ENCODE results near the gene PFDN4.

- TF ChIP-seq OSR1 (CRISPR knock-in tag; IDR thresholded peaks at IDR 0.05) = no peak
- TF ChIP-seq ZFP30 (CRISPR knock-in tag; IDR thresholded peaks at IDR 0.05) = no peak
- no peak for TF ChIP-seq ZNF565 (CRISPR knock-in tag; conservative IDR thresholded peaks at IDR 0.05; ENCODE audit: low read depth)
- no peak for TF ChIP-seq PATZ1 (CRISPR knock-in tag; IDR thresholded peaks at IDR 0.05; ENCODE audit: borderline replicate concordance)
- no peak for TF ChIP-seq GLIS3 (CRISPR knock-in tag; IDR thresholded peaks at IDR 0.05)
- TF ChIP-seq CSDC2 (CRISPR knock-in tag; IDR thresholded peaks at IDR 0.05) = no peak
- no peak for TF ChIP-seq TSHZ2 (CRISPR knock-in tag; IDR thresholded peaks at IDR 0.05)
- TF ChIP-seq, protein P1, sequence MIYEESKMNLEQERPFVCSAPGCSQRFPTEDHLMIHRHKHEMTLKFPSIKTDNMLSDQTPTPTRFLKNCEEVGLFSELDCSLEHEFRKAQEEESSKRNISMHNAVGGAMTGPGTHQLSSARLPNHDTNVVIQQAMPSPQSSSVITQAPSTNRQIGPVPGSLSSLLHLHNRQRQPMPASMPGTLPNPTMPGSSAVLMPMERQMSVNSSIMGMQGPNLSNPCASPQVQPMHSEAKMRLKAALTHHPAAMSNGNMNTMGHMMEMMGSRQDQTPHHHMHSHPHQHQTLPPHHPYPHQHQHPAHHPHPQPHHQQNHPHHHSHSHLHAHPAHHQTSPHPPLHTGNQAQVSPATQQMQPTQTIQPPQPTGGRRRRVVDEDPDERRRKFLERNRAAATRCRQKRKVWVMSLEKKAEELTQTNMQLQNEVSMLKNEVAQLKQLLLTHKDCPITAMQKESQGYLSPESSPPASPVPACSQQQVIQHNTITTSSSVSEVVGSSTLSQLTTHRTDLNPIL (CRISPR knock-in tag; IDR thresholded peaks at IDR 0.05; ENCODE audit: low read depth) = no peak
- no peak for TF ChIP-seq RARB (CRISPR knock-in tag; IDR thresholded peaks at IDR 0.05)
These were observed 8.1 kb upstream of the PFDN4 start for GRCh38 chr20:54199721-54200176.

All from SK-N-SH treated with all-trans-retinoic acid at 6 μM for 48 hours (cell line).